Measurements from ENCODE around the gene MESP1. TPM values are rescaled to one million over a fixed set of nuclear protein-coding genes. Genes with fewer than 3 reads are reported as not detected.

Gene MESP1
- total RNA-seq, 5 donors from 2014 or later (not counting 1 experiment from before 2014, with no cell fraction given): 0.23 to 1.5 (median 0.38) TPM; not detected in 1

GRCh38 chr15:89724621-89725020, 26.4 kb downstream of the MESP1 start:
- DNase-seq: no peak
- no peak for ATAC-seq (replicated peaks in 1 of 4)
- peaks cover 3% of the 10 kb centered on the region for H3K9me3 ChIP-seq
- no peak overlapping the region for H3K27ac ChIP-seq (ENCODE audit: low read length)
- WGBS (ENCODE audit: insufficient coverage): no CpG with 5 or more reads among the region's 1 CpG
- H3K4me3 ChIP-seq (ENCODE audit: control insufficient read depth in 1 of 2, extremely low read depth in 1 of 2, low read length in 1 of 2): no peak overlapping the region
- no peaks in the 10 kb centered on the region for H3K4me1 ChIP-seq (ENCODE audit: control insufficient read depth in 1 of 2, extremely low read depth in 1 of 2, insufficient read depth in 2 of 2, low read length in 2 of 2)
- Mint-ChIP-seq H3K27ac (no peak overlapping the region), H3K27me3 (peaks cover 14 to 16% of the 10 kb centered on the region in 2 donors), H3K9me3 (peaks cover 0 to 3% (median 0%) of the 10 kb centered on the region in 3 donors), H3K4me1 (no peaks in the 10 kb centered on the region), H3K36me3 (no peaks in the 10 kb centered on the region), H3K4me3 (no peak overlapping the region)
- H3K36me3 ChIP-seq (ENCODE audit: control insufficient read depth in 2 of 2, extremely low read depth in 1 of 2, insufficient read depth in 1 of 2, low read length in 1 of 2): no peaks in the 10 kb centered on the region
- POLR2A ChIA-PET: interaction anchor here in 1 of 2 donors (0.6 kb wide), 1 partner anchor 1979 kb away, joined by 3 read pairs; no protein-coding TSS in a partner anchor
- peaks cover 2 to 17% of the 10 kb centered on the region in 2 experiments for H3K27me3 ChIP-seq (replicated peaks in 1 of 2; ENCODE audit: control insufficient read depth in 2 of 2, extremely low read depth in 1 of 2, insufficient read depth in 2 of 2, low read length in 1 of 2)
- CTCF ChIA-PET: no interaction called here

GRCh38 chr15:89723031-89723430, 28.0 kb downstream of the MESP1 start:
- ChIA-PET POLR2A (no interaction called here), CTCF (interaction anchor here in 1 of 2 donors (0.7 kb wide), 1 partner anchor 456 kb away, joined by 3 read pairs; no protein-coding TSS in a partner anchor)
- Histone ChIP-seq H3K4me1 (ENCODE audit: control insufficient read depth in 1 of 2, extremely low read depth in 1 of 2, insufficient read depth in 2 of 2, low read length in 2 of 2) (no peaks in the 10 kb centered on the region), H3K9me3 (peaks cover 3% of the 10 kb centered on the region), H3K27me3 (replicated peaks in 1 of 2; ENCODE audit: control insufficient read depth in 2 of 2, extremely low read depth in 1 of 2, insufficient read depth in 2 of 2, low read length in 1 of 2) (peaks cover 2 to 17% of the 10 kb centered on the region in 2 experiments), H3K27ac (ENCODE audit: low read length) (no peak overlapping the region), H3K4me3 (ENCODE audit: control insufficient read depth in 1 of 2, extremely low read depth in 1 of 2, low read length in 1 of 2) (no peak overlapping the region), H3K36me3 (ENCODE audit: control insufficient read depth in 2 of 2, extremely low read depth in 1 of 2, insufficient read depth in 1 of 2, low read length in 1 of 2) (no peaks in the 10 kb centered on the region)
- WGBS (ENCODE audit: insufficient coverage): no CpG with 5 or more reads among the region's 3 CpGs
- H3K27ac Mint-ChIP-seq: no peak overlapping the region
- no peaks in the 10 kb centered on the region for H3K36me3 Mint-ChIP-seq
- no peak for ATAC-seq (replicated peaks in 1 of 4)
- H3K4me3 Mint-ChIP-seq: no peak overlapping the region
- H3K27me3 Mint-ChIP-seq: peaks cover 14 to 16% of the 10 kb centered on the region in 2 donors
- DNase-seq: no peak
- H3K4me1 Mint-ChIP-seq: no peaks in the 10 kb centered on the region
- H3K9me3 Mint-ChIP-seq: peaks cover 0 to 3% (median 0%) of the 10 kb centered on the region in 3 donors

GRCh38 chr15:89714775-89715174, 36.3 kb downstream of the MESP1 start:
- Histone ChIP-seq H3K27me3 (replicated peaks in 1 of 2; ENCODE audit: control insufficient read depth in 2 of 2, extremely low read depth in 1 of 2, insufficient read depth in 2 of 2, low read length in 1 of 2) (peaks cover 0 to 2% of the 10 kb centered on the region in 2 experiments), H3K4me1 (ENCODE audit: control insufficient read depth in 1 of 2, extremely low read depth in 1 of 2, insufficient read depth in 2 of 2, low read length in 2 of 2) (no peaks in the 10 kb centered on the region), H3K4me3 (ENCODE audit: control insufficient read depth in 1 of 2, extremely low read depth in 1 of 2, low read length in 1 of 2) (no peak overlapping the region), H3K9me3 (no peaks in the 10 kb centered on the region), H3K27ac (ENCODE audit: low read length) (no peak overlapping the region), H3K36me3 (ENCODE audit: control insufficient read depth in 2 of 2, extremely low read depth in 1 of 2, insufficient read depth in 1 of 2, low read length in 1 of 2) (no peaks in the 10 kb centered on the region)
- no peaks in the 10 kb centered on the region for H3K4me1 Mint-ChIP-seq
- WGBS (ENCODE audit: insufficient coverage): no CpG with 5 or more reads among the region's 2 CpGs
- no peak overlapping the region for H3K27ac Mint-ChIP-seq
- no peak for DNase-seq
- H3K4me3 Mint-ChIP-seq: no peak overlapping the region
- no peaks in the 10 kb centered on the region for H3K9me3 Mint-ChIP-seq
- ChIA-PET POLR2A (no interaction called here), CTCF (no interaction called here)
- ATAC-seq (replicated peaks in 1 of 4): no peak
- H3K27me3 Mint-ChIP-seq: no peaks in the 10 kb centered on the region
- H3K36me3 Mint-ChIP-seq: no peaks in the 10 kb centered on the region

GRCh38 chr15:89707577-89707976, 43.5 kb downstream of the MESP1 start:
- Mint-ChIP-seq H3K27me3 (peaks cover 27% of the 10 kb centered on the region in 2 donors), H3K4me3 (no peak overlapping the region), H3K27ac (no peak overlapping the region), H3K9me3 (no peaks in the 10 kb centered on the region), H3K36me3 (no peaks in the 10 kb centered on the region), H3K4me1 (no peaks in the 10 kb centered on the region)
- Histone ChIP-seq H3K27me3 (replicated peaks in 1 of 2; ENCODE audit: control insufficient read depth in 2 of 2, extremely low read depth in 1 of 2, insufficient read depth in 2 of 2, low read length in 1 of 2) (peaks cover 0 to 16% of the 10 kb centered on the region in 2 experiments), H3K36me3 (ENCODE audit: control insufficient read depth in 2 of 2, extremely low read depth in 1 of 2, insufficient read depth in 1 of 2, low read length in 1 of 2) (no peaks in the 10 kb centered on the region), H3K4me3 (ENCODE audit: control insufficient read depth in 1 of 2, extremely low read depth in 1 of 2, low read length in 1 of 2) (no peak overlapping the region), H3K4me1 (ENCODE audit: control insufficient read depth in 1 of 2, extremely low read depth in 1 of 2, insufficient read depth in 2 of 2, low read length in 2 of 2) (no peaks in the 10 kb centered on the region), H3K27ac (ENCODE audit: low read length) (no peak overlapping the region), H3K9me3 (no peaks in the 10 kb centered on the region)
- ATAC-seq (replicated peaks in 1 of 4) (no peak), DNase-seq (no peak)
- ChIA-PET CTCF (no interaction called here), POLR2A (interaction anchor here in 1 of 2 donors (0.6 kb wide), 1 partner anchor 114 kb away, joined by 16 read pairs; no protein-coding TSS in a partner anchor)
- WGBS (ENCODE audit: insufficient coverage): no CpG with 5 or more reads among the region's 1 CpG

- Histone ChIP-seq H3K27me3 (replicated peaks in 1 of 2; ENCODE audit: control insufficient read depth in 2 of 2, extremely low read depth in 1 of 2, insufficient read depth in 2 of 2, low read length in 1 of 2) (peaks cover 0 to 27% of the 10 kb centered on the region in 2 experiments), H3K36me3 (ENCODE audit: control insufficient read depth in 2 of 2, extremely low read depth in 1 of 2, insufficient read depth in 1 of 2, low read length in 1 of 2) (no peaks in the 10 kb centered on the region), H3K4me1 (ENCODE audit: control insufficient read depth in 1 of 2, extremely low read depth in 1 of 2, insufficient read depth in 2 of 2, low read length in 2 of 2) (no peaks in the 10 kb centered on the region), H3K9me3 (no peaks in the 10 kb centered on the region), H3K27ac (ENCODE audit: low read length) (no peak overlapping the region), H3K4me3 (ENCODE audit: control insufficient read depth in 1 of 2, extremely low read depth in 1 of 2, low read length in 1 of 2) (no peak overlapping the region)
- ChIA-PET CTCF (interaction anchor here in 1 of 2 donors (0.7 kb wide), 1 partner anchor 778 kb away, joined by 3 read pairs; no protein-coding TSS in a partner anchor), POLR2A (no interaction called here)
- H3K4me3 Mint-ChIP-seq: no peak overlapping the region
- ATAC-seq (replicated peaks in 1 of 4) (no peak), DNase-seq (no peak)
- peaks cover 38 to 48% of the 10 kb centered on the region in 2 donors for H3K27me3 Mint-ChIP-seq
- H3K36me3 Mint-ChIP-seq: no peaks in the 10 kb centered on the region
- no peaks in the 10 kb centered on the region for H3K4me1 Mint-ChIP-seq
- no peak overlapping the region for H3K27ac Mint-ChIP-seq
- H3K9me3 Mint-ChIP-seq: no peaks in the 10 kb centered on the region
Observed at GRCh38 chr15:89704411-89704810, 46.6 kb downstream of the MESP1 start.

Other genes with a start within 250 kb of the MESP1 start
- under 1 TPM; 0.14 to 0.38 (median 0.25) TPM for gene TICRR, start 175.8 kb downstream of the MESP1 start, total RNA-seq
- under 1 TPM; 0.07 to 0.26 (median 0.20) TPM for gene KIF7, start 95.8 kb downstream of the MESP1 start, total RNA-seq
- 1 to 10 TPM in 1 of 5 donors, under 1 TPM in 3, not detected in 1; 0.25 to 1.1 (median 0.60) TPM for gene PLIN1, start 71.9 kb downstream of the MESP1 start, total RNA-seq
- gene PEX11A, start 60.5 kb downstream of the MESP1 start, total RNA-seq: 1 to 10 TPM in 4 of 5 donors, under 1 TPM in 1; 0.91 to 4.0 (median 2.0) TPM
- gene WDR93, start 60.4 kb downstream of the MESP1 start, total RNA-seq: under 1 TPM in 2 of 5 donors, not detected in 3; 0.13 to 0.35 TPM
- not detected for gene MESP2, start 25.1 kb upstream of the MESP1 start, total RNA-seq
- 1 to 10 TPM in 3 of 5 donors, under 1 TPM in 2; 0.89 to 2.9 (median 2.1) TPM for gene ANPEP, start 63.6 kb upstream of the MESP1 start, total RNA-seq
- gene AP3S2, start 142.7 kb upstream of the MESP1 start, total RNA-seq: 10 to 100 TPM; 22.8 to 30.5 (median 24.9) TPM
- gene ARPIN, start 161.7 kb upstream of the MESP1 start, total RNA-seq: under 1 TPM in 4 of 5 donors, not detected in 1; 0.03 to 0.09 (median 0.06) TPM

Data from T-cell (primary cell).